Stimulated activated CD8-positive, alpha-beta memory T cell treated with anti-CD3 and anti-CD28 coated beads, Interleukin-7, amount 100 ng/mL, for 1 hour (primary cell): ENCODE measurements around the gene ESRRA.

ENCODE experiments used
- DNase-seq, 2 donors: peaks; one replicate each; pipeline ENCODE4 v3.0.0-alpha.2; 2020; ENCODE audit warnings: low read depth in 2 of 2

The ESRRA gene

GRCh38 chr11:64331569-64332371 is 26.4 kb downstream of the ESRRA start:
- DNase-seq: peak; percentile 37 to 43

- DNase-seq: no peak
Measured at GRCh38 chr11:64333556-64333955, 28.2 kb downstream of the ESRRA start.

DNA sequence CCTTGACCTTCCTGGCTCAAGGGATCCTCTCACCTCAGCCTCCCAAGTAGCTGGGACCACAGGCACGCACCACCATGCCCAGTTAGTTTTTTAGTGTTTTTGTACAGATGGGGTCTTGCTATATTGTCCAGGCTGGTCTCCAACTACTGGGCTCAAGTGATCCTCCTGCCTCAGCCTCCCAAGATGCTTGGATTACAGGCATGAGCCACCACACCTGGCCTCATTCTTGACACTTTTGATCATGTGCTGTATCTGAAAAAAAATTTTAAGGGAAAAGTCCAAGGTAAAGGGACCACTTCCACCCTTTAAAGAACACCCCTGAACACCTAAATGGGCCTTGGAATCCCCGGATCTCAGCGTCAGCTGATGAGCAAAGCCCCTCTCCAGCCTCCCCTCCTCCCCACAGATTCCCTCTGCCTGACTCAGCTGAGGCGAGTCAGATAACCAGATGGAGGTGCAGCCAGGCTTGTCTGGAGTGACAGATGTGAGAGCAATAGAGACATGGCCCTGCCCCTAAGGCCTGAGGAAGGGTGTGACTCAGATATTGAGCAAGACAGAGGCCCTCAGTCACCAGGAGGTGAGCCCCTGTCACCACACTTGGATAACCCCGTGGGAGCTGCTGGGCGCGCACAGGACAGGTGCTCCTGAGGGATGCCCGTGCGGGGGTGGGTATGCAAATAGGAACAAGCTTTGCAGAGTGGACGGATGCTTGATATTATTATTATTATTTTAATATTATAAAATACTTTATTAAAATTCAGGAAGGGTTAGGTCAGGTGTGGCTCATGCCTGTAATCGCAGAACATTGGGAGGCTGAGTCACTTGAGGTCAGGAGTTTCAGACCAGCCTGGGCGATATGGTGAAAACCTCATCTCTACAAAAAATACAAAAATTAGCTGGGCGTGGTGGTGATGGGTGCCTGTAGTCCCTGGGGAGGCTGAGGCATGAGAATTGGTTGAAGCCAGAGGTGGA is 29.7 kb downstream of the ESRRA start:
- no peak for DNase-seq

DNA sequence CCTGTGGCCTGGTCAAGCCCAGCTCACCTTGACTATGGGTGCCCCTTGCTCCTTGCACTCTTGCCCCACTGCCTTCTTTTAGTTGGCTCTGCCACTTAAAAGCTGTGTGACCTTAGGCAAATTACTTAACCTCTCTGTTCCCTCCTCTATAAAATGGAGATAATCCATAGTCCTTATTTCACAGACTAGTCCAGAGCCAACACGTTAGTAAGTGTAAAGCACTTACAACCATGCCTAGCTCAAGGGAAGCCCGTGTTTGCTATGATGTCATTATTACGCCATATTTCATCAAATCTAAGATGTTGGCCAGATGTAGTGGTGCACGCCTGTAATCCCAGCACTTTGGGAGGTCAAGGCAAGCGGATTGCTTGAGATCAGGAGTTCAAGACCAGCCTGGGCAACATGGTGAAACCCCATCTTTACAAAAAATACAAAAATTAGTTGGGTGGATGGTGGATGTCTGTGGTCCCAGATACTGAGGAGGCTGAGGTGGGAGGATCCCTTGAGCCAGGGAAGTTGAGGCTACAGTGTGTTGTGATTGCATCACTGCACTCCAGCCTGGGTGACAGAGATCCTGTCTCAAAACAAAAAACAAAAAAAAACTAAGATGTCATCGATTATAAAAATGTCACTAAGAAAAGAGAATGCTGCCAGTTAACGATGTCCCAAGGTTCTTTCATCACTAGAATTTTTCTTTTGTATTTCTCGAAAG is 32.4 kb downstream of the ESRRA start:
- DNase-seq: no peak

- no peak for DNase-seq
Measured at GRCh38 chr11:64338716-64339115, 33.4 kb downstream of the ESRRA start.

DNA sequence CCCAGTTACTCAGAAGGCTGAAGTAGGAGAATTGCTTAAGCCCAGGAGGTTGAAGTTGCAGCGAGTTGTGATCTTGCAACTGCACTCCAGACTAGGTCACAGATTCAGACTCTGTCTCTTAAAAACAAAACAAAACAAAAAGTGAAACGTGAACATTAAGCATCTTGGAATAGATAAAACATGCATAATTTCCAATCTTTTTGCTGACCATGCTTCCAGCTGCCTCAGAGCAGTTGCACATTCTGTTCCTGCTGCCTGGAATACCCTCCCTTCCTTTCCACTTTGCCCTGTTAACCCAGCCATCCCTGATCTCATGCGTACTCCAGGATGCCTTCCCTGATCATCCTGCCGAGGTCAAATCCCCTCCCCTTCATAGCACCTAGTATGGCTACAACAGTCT is 34.0 kb downstream of the ESRRA start:
- DNase-seq: no peak

GRCh38 chr11:64339754-64340408 is 34.6 kb downstream of the ESRRA start, which contains the start of gene CCDC88B:
CCDC88B (plus strand) TSS chr11:64340204; CDS start chr11:64340267, 63 bp downstream.
- DNase-seq: peak; percentile 63 to 74

- peak; percentile 68 to 71 for DNase-seq
Measured at GRCh38 chr11:64340671-64341335, 35.5 kb downstream of the ESRRA start.

DNA sequence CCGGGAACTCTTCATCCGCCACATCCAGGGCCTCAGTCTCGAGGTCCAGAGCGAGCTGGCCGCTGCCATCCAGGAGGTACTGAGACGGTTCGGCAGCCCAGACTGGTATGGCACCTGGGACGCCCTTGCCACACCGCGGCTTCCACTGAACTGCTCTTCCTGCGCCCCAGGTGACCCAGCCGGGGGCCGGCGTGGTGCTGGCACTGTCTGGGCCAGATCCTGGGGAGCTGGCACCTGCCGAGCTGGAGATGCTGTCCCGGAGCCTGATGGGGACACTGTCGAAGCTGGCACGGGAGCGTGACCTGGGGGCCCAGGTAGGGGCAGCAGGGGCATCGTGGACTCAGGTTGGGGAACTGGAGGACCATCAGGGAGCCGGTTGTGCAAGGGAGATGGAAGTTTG is 36.1 kb downstream of the ESRRA start:
- no peak for DNase-seq

- peak; percentile 69 to 78 for DNase-seq
Measured at GRCh38 chr11:64341851-64342791, 36.8 kb downstream of the ESRRA start.

- no peak for DNase-seq
Measured at GRCh38 chr11:64342869-64343745, 37.8 kb downstream of the ESRRA start.

DNA sequence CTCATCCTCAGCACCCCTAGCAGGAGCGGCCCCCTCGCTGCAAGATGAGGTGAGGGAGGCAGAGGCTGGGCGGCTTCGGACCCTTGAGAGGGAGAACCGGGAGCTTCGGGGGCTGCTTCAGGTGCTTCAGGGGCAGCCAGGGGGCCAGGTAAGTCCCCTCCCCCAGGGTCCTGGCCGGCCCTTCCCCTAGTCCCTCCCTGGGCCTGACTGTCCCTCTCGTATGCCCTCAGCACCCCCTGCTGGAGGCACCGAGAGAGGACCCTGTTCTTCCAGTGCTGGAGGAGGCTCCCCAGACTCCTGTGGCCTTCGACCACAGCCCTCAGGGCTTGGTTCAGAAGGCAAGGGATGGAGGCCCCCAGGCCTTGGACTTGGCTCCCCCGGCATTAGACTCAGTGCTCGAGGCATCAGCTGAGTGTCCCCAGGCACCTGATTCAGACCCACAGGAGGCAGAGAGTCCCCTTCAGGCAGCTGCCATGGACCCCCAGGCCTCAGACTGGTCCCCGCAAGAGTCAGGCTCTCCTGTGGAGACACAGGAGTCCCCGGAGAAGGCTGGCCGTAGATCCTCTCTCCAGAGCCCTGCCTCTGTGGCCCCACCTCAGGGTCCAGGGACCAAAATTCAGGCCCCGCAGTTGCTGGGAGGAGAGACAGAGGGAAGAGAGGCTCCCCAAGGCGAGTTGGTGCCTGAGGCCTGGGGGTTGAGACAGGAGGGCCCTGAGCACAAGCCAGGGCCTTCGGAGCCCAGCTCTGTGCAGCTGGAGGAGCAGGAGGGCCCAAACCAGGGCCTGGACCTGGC is 38.6 kb downstream of the ESRRA start:
- no peak for DNase-seq

DNA sequence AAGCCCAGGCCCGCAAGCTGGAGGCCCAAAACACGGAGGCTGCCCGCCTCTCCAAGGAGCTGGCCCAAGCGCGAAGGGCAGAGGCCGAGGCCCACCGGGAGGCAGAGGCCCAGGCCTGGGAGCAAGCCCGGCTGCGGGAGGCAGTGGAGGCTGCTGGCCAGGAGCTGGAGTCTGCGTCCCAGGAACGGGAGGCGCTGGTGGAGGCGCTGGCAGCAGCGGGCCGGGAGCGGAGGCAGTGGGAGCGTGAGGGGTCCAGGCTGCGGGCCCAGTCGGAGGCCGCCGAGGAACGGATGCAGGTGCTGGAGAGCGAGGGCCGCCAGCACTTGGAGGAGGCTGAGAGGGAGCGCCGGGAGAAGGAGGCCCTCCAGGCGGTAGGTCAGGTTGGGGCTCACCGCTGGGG is 39.5 kb downstream of the ESRRA start:
- DNase-seq: no peak

GRCh38 chr11:64347193-64347867 is 42.0 kb downstream of the ESRRA start:
- DNase-seq: no peak

GRCh38 chr11:64348383-64349024 is 43.2 kb downstream of the ESRRA start:
- DNase-seq: no peak

GRCh38 chr11:64349025-64349387 is 43.7 kb downstream of the ESRRA start:
- no peak for DNase-seq

GRCh38 chr11:64349404-64349803 is 44.1 kb downstream of the ESRRA start:
- no peak for DNase-seq
